Measurements from ENCODE around the gene KCTD14. TPM values are rescaled to one million over a fixed set of nuclear protein-coding genes. Genes with fewer than 3 reads are reported as not detected.

Gene KCTD14, protein sequence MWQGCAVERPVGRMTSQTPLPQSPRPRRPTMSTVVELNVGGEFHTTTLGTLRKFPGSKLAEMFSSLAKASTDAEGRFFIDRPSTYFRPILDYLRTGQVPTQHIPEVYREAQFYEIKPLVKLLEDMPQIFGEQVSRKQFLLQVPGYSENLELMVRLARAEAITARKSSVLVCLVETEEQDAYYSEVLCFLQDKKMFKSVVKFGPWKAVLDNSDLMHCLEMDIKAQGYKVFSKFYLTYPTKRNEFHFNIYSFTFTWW
- 12.5 and 13.8 TPM in 2 replicates for total RNA-seq (2021)
- long read RNA-seq, transcript KCTD14-201 (2 exons, 1,691 nt) = major isoform, 129 of 134 reads
- long read RNA-seq, partial matches to known transcripts = 0 of 134 reads
- long read RNA-seq, other reads (novel, unspliced or antisense) = 5 of 134 reads

DNA sequence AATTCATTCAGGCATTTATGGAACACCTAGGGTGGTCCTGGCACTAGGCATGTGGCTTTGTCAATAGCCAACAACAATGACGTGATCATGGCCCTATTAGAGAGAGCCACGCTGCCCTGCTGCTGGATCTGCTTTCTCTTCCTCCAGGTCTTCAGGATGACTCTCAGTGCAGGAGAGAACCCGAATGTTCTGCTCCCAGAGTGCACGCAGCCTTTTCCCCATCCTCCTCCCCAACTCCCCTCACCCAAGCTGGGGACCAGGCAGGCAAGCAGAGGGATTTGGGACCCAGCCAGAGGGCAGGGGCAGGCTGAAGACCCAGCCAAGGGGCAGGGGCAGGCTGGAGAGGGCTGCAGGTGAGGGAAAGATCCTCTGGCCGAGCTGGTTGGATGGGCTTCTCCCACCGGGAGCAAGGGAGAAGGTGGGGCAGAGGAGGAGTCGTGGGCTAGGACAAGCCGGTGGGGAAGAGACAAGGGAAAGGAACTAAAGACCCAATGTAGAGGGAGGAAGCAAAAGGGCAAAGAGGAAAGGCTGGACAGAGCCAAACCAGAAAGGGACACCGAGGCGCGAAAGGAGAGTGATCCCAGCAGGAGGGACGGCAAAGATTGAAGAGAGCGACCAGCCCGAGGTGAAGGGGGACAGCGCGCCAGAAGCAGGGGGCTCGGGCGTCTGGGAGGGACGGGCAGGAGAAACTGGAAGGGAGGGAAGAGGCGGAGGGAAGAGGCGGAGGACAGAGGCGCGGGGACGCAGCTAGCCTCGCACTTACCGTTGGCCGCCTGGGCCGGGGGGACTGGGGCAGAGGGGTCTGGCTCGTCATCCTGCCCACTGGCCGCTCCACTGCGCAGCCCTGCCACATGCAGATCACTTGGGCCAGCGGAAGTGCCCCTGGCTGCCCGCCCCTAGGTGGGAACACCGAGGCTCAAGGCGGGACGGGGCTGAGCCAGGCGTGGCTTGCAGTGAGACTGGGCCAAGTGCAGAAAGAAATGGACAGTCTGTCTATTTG lies at the start of gene KCTD14:
Gene KCTD14, minus strand, starts transcription at position 880 of the 1,000 bp plus-strand sequence. Its CDS starts 27 bp downstream, at position 853.
- TF ChIP-seq, protein P1, sequence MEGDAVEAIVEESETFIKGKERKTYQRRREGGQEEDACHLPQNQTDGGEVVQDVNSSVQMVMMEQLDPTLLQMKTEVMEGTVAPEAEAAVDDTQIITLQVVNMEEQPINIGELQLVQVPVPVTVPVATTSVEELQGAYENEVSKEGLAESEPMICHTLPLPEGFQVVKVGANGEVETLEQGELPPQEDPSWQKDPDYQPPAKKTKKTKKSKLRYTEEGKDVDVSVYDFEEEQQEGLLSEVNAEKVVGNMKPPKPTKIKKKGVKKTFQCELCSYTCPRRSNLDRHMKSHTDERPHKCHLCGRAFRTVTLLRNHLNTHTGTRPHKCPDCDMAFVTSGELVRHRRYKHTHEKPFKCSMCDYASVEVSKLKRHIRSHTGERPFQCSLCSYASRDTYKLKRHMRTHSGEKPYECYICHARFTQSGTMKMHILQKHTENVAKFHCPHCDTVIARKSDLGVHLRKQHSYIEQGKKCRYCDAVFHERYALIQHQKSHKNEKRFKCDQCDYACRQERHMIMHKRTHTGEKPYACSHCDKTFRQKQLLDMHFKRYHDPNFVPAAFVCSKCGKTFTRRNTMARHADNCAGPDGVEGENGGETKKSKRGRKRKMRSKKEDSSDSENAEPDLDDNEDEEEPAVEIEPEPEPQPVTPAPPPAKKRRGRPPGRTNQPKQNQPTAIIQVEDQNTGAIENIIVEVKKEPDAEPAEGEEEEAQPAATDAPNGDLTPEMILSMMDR (conservative IDR thresholded peaks at IDR 0.05) = no peak
- Histone ChIP-seq H2BK15ac (ENCODE audit: low read depth, low read length) (no peak within 1 kb of the TSS), H3K23ac (ENCODE audit: insufficient read length, low read depth, low read length) (no peak within 1 kb of the TSS), H3K23me2 (ENCODE audit: insufficient read length, low read depth, low read length, poor library complexity, severe bottlenecking) (peaks cover 10% of the 10 kb centered on the region), H3K9me3 (ENCODE audit: control insufficient read depth, low read depth, low read length) (no peaks in the 10 kb centered on the region), H3K14ac (ENCODE audit: insufficient read depth, low read length) (peak within 1 kb of the TSS; percentile 96), H3K27ac (ENCODE audit: insufficient read length, low read depth, low read length) (no peak within 1 kb of the TSS), H3K79me2 (ENCODE audit: insufficient read depth, low read length) (no peaks in the 10 kb centered on the region), H2BK20ac (ENCODE audit: low read depth, low read length, poor library complexity, severe bottlenecking) (no peak within 1 kb of the TSS), H3K18ac (ENCODE audit: insufficient read length, low read depth, low read length) (peak within 1 kb of the TSS; percentile 89), H2BK120ac (ENCODE audit: low read depth, low read length, poor library complexity, severe bottlenecking) (no peak within 1 kb of the TSS), H2AK5ac (ENCODE audit: insufficient read length, low read length) (no peak within 1 kb of the TSS), H4K8ac (replicated peaks; ENCODE audit: insufficient read length, low read depth, low read length) (no peak within 1 kb of the TSS), H2AFZ (ENCODE audit: low read length) (no peak within 1 kb of the TSS), H3K4me2 (ENCODE audit: insufficient read depth, insufficient read length, low read length) (peak within 1 kb of the TSS; percentile 76), H3K27me3 (ENCODE audit: insufficient read depth, low read length) (no peaks in the 10 kb centered on the region), H3T11ph (ENCODE audit: low read length) (no peak within 1 kb of the TSS), H4K91ac (ENCODE audit: insufficient read length, low read depth, low read length) (peak within 1 kb of the TSS; percentile 35), H4K5ac (ENCODE audit: insufficient read length, low read depth, low read length) (peak within 1 kb of the TSS; percentile 68), H3K4ac (ENCODE audit: low read depth, low read length) (no peak within 1 kb of the TSS), H2BK12ac (ENCODE audit: insufficient read length, low read depth, low read length) (peak within 1 kb of the TSS; percentile 24), H3K4me1 (ENCODE audit: insufficient read depth, low read length) (peaks cover 3% of the 10 kb centered on the region; the same call in 1 of the 2 replicates), H2BK5ac (ENCODE audit: insufficient read length, low read length) (no peak within 1 kb of the TSS), H3K9ac (ENCODE audit: extremely low read depth, insufficient read length, low read length) (peak within 1 kb of the TSS; percentile 46), H4K20me1 (ENCODE audit: control insufficient read depth, insufficient read depth, insufficient read length) (no peaks in the 10 kb centered on the region), H3K56ac (ENCODE audit: insufficient read length, low read depth, low read length) (peak within 1 kb of the TSS; percentile 10), H3K79me1 (ENCODE audit: insufficient read depth, low read depth, low read length, poor library complexity, severe bottlenecking) (no peaks in the 10 kb centered on the region)
- WGBS (ENCODE audit: extremely low coverage, insufficient read length, low lambda C conversion rate) = no CpG with 5 or more reads among the region's 37 CpGs
- Mint-ChIP-seq H3K4me3 (peak within 1 kb of the TSS; percentile 87), H3K4me1 (peaks cover 26 to 27% of the 10 kb centered on the region in 2 experiments), H3K27me3 (ENCODE audit: low read depth) (no peaks in the 10 kb centered on the region), H3K9me3 (peaks cover 0 to 1% of the 10 kb centered on the region in 2 experiments; a peak in 1 of 5 replicates), H3K36me3 (ENCODE audit: insufficient read depth in 1 of 3, low read depth in 3 of 3) (peaks cover 0 to 4% (median 0%) of the 10 kb centered on the region in 3 experiments; a peak in 2 of 7 replicates), H3K27ac (peak within 1 kb of the TSS; percentile 86 to 93 (median 90))
- DNase-seq = peak; percentile 86
